GM21423 (cell line): Measurements from ENCODE around the gene SLC39A11.
"Not testable (repeated sequence)": the region's sequence is repeated elsewhere in the genome, so short reads cannot be mapped to it uniquely, and the experiment has no call there.

ENCODE experiments used
- ATAC-seq: cut with Tn5 transposase; IDR thresholded peaks from one replicate; pipeline ENCODE4 v1.9.1; 2021; ENCODE audit warnings: mild to moderate bottlenecking, moderate library complexity; ENCODE audit not compliant: unreplicated experiment

The SLC39A11 gene

GRCh38 chr17:72852277-72852938, 240.1 kb downstream of the SLC39A11 start:
- no peak for ATAC-seq

- ATAC-seq, result no peak
These were observed 241.9 kb downstream of the SLC39A11 start for GRCh38 chr17:72850410-72851118.

- ATAC-seq, result no peak
These were observed 246.1 kb downstream of the SLC39A11 start for GRCh38 chr17:72846399-72846798.

DNA sequence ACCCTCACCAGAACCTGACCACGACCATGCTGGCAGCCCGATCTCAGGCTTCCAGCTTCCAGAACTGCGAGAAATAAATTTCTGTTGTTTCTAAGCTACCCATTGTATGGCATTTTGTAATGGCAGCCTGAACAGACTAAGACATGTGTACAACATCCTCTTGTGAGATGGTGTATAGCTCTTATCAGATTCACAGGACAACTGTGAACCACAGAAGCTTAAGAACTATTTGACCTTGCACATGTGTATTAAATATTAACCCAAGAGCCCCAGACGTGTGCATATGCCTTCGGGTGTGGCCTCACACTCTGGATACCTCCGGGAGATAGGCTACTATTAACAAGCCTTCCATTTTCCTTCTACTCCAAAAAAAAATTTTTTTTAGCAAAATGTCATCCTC, 248.9 kb downstream of the SLC39A11 start:
- no peak for ATAC-seq

GRCh38 chr17:72840019-72840418, 252.5 kb downstream of the SLC39A11 start:
- no peak for ATAC-seq

- ATAC-seq, result no peak
These were observed 253.3 kb downstream of the SLC39A11 start for GRCh38 chr17:72839131-72839725.

DNA sequence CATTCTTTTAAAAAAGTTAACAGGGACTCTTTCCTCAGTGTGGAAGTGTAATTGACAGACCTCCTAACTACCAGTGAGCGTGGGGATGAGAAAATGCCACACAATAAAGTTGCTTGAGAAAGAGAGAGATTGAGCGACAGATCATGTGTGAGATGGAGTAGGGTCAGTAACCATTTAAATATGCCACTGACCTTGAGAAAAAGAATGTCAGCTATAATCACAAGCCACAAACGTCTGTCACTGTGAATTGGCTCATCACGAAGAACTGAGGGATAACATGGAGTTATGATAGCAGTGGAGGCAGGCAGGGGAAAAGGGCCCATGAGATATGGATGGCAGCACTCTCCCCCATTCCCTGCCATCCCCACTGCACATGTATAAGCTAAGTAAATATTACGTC, 253.9 kb downstream of the SLC39A11 start:
- ATAC-seq, result no peak

GRCh38 chr17:72838068-72838467, 254.4 kb downstream of the SLC39A11 start:
- no peak for ATAC-seq

- ATAC-seq, result no peak
These were observed 255.2 kb downstream of the SLC39A11 start for GRCh38 chr17:72837335-72837734.

GRCh38 chr17:72833128-72833765, 259.2 kb downstream of the SLC39A11 start:
- ATAC-seq, result no peak

DNA sequence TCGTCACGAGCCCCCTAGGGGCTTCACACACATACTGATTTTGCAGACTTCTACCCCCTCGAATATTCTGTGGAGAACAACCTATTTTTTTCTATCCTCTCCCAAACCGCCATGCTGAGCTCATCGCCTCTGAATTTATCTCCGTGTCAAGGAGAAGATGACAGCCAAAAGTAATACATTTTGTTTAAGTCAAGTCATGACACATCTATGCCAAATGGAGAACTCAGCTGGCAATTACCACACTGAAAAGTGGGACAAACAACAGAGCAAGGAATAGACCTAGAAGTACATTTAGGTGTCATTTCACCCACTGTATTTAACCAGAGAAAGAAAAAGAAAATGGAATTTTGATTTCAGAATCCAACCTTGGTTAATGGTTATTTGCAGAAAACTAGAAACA, 260.2 kb downstream of the SLC39A11 start:
- no peak for ATAC-seq

GRCh38 chr17:72829883-72830282, 262.6 kb downstream of the SLC39A11 start:
- ATAC-seq, result no peak

DNA sequence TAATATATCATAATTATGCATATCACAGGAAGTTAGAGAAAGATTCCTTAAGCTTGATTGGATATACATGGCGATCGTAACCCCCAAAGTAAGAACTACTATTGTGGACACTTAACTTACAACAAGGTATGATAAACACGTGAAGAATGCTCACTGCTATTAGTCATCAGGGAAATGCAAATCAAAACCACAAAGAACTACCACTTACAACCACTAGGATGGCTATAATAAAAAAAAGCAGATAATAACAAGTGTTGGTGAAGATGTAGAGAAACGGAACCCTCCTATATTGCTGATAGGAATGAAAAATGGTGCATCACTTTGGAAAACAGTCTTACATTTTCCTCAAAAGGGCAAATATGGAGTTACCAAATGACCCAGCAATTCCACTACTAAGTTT, 265.9 kb downstream of the SLC39A11 start:
- no peak for ATAC-seq

DNA sequence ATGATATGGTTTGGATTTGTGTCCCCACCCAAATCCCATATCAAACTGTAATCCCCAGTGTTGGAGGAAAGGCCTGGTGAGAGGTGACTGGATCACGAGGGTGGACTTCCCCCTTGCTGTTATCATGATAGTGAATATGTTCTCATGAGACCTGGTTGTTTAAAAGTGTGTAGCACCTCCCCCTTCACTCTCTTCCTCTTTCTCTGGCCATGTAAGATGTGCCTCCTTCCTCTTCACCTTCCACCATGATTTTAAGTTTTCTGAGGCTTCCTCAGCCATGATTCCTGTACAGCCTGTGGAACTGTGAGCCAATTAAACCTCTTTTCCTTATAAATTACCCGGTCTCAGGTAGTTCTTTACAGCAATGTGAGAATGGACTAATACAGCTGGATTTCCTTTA, 266.4 kb downstream of the SLC39A11 start:
- ATAC-seq, result not testable (repeated sequence)

DNA sequence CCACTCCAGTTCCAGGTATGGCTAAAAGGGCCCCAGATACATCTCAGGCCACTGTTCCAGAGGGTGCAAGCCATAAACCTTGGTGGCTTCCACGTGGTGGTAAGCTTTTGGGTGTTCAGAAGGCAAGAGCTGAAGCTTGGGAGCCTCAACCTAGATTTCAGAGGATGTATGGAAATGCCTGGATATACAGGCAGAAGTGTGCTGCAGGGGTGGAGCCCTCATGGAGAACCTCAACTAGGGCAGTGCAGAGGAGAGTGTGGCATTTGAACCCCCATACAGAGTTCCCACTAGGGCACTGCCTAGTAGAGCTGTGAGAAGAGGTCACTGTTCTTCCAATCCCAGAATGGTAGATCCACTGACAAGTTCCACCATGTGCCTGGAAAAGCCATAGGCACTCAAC, 267.3 kb downstream of the SLC39A11 start:
- no peak for ATAC-seq

DNA sequence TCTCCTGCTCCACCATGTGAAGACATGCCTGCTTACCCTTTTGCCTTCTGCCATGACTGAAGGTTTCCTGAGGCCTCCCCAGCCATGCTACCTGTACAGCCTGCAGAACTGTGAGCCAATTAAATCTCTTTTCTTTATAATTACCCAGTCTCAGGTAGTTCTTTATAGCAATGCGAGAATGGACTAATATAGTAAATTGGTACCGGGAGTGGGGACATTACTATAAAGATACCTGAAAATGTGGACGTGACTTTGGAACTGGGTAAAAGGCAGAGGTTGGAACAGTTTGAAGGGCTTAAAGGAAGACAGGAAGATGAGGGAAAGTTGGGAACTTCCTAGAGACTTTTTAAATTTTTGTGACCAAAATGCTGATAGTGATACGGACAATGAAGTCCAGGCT, 268.2 kb downstream of the SLC39A11 start:
- ATAC-seq, result not testable (repeated sequence)

GRCh38 chr17:72822358-72823023, 270.0 kb downstream of the SLC39A11 start:
- no peak for ATAC-seq

DNA sequence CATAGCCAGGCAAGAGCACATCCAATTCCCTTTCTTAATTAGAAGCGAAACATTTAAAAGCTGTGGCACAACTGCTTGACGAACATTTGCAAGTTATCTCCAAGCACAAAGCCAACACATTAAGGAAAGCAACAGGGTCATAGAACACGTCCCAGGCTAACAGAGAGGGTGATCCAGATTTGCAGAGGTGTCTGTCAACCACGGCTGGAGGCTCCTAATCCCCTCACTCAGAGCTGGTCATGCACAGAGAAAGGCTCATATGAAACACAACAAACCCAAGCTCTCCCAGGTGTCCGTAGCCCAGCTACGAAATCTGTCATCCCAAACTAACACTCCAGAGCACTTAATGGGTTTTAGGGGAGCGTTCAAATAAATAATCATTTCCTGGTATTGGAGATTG, 276.1 kb downstream of the SLC39A11 start:
- ATAC-seq, result no peak

GRCh38 chr17:72813481-72813880, 279.0 kb downstream of the SLC39A11 start:
- ATAC-seq, result no peak

DNA sequence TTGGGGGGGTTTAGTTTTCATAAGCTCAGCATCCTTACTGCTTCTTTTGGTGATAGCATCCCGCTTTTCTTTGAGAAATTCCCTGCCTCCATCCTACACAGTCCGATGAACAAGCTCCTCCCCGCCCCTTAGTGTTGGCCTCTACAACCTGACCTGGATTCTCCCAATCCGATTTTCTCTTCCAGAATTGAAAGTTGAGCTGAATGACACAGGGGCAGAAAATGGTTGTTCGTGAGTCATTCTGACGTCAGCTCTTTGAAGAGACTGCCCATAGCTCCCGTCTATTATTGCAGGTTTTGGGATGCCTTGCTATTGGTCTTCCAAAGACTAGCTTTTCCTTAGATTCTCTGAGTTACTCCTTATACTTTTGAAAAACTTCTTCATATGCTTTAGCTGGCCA, 279.7 kb downstream of the SLC39A11 start:
- ATAC-seq, result no peak

DNA sequence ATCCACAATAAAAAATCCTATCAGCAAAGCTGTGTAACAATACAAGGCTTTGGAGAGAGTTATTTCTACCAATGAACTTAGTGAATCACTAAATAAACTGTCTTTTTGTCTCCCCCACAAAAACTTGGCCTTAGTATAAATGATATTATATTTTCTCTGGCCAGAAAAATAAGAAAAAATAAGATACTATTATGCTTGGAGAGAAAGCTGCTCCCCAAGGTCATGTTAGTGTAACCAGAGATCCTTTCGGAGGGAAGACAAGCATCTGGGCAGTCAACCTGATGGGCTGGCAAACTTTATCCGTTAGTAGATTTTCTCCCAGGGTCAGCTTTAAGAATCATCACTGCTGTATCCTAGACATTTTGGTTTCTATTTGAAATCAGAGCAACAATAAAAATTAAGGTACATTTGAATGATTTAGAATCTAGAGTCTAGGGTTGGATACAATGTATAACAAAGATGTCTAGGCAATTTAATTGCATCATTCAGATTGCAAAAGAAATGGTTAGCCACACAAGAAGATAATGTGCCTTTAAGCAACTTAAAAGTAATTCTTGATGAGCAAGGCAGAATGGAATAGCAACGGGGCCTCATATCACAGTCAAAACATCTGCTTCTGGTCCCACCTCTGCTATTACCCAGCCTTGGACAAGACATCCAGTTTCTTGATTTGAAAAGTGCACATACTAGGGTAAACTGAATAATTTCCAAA, 280.4 kb downstream of the SLC39A11 start:
- no peak for ATAC-seq
